Neural crest cell (in vitro differentiated cells): ENCODE results near the gene HKDC1. TPM values are rescaled to one million over a fixed set of nuclear protein-coding genes. Genes with fewer than 3 reads are reported as not detected.

ENCODE experiments used
- DNase-seq: peaks from one replicate; pipeline ENCODE4 v3.0.0; 2021; ENCODE audit warnings: low read depth, mixed read lengths, low spot score
- H3K27ac Mint-ChIP-seq: one replicate; pipeline ENCODE4 v1.8.0; 2021; ENCODE audit warnings: mild to moderate bottlenecking, mixed read lengths; ENCODE audit not compliant: unreplicated experiment
- H3K27me3 Mint-ChIP-seq: 2 replicates; pipeline ENCODE4 v1.8.0; 2021; ENCODE audit warnings: low read depth, mild to moderate bottlenecking, mixed read lengths
- H3K36me3 Mint-ChIP-seq: 2 replicates; pipeline ENCODE4 v1.8.0; 2021; ENCODE audit warnings: low read depth, mild to moderate bottlenecking, mixed read lengths
- H3K4me1 Mint-ChIP-seq: 2 replicates; pipeline ENCODE4 v1.8.0; 2021; ENCODE audit warnings: mixed read lengths
- H3K4me3 Mint-ChIP-seq: one replicate; pipeline ENCODE4 v1.8.0; 2021; ENCODE audit warnings: mild to moderate bottlenecking, mixed read lengths
- H3K9me3 Mint-ChIP-seq: 2 replicates; pipeline ENCODE4 v1.8.0; 2021; ENCODE audit warnings: mixed read lengths
- CTCF ChIP-seq: fragments of 200-600 bp; sonication (generic); conservative IDR thresholded peaks from 2 replicates; pipeline ENCODE4 v1.5.0; 2021; ENCODE audit warnings: antibody characterized with exemption, mild to moderate bottlenecking
- total RNA-seq: library from RNA; stranded (reverse); gene quantifications from 2 replicates; pipeline ENCODE4 v1.2.1, GENCODE V29; 2021

The HKDC1 gene
- total RNA-seq, 1 donor from 2014 or later = not detected

- no peak for TF ChIP-seq CTCF
- DNase-seq = no peak
- no peaks in the 10 kb centered on the region for H3K27me3 Mint-ChIP-seq
- H3K4me3 Mint-ChIP-seq = no peak overlapping the region
- peaks cover 24% of the 10 kb centered on the region for H3K4me1 Mint-ChIP-seq
- H3K36me3 Mint-ChIP-seq = no peaks in the 10 kb centered on the region
- no peaks in the 10 kb centered on the region for H3K9me3 Mint-ChIP-seq
- H3K27ac Mint-ChIP-seq = no peak overlapping the region
Observed at GRCh38 chr10:69230128-69230527, 10.0 kb downstream of the HKDC1 start.

- Mint-ChIP-seq H3K9me3 (no peaks in the 10 kb centered on the region), H3K4me3 (no peak overlapping the region), H3K27me3 (no peaks in the 10 kb centered on the region), H3K4me1 (peaks cover 14% of the 10 kb centered on the region), H3K27ac (no peak overlapping the region), H3K36me3 (no peaks in the 10 kb centered on the region)
- DNase-seq = no peak
- TF ChIP-seq CTCF = no peak
Observed at GRCh38 chr10:69232252-69232651, 12.1 kb downstream of the HKDC1 start.

- H3K27me3 Mint-ChIP-seq = no peaks in the 10 kb centered on the region
- no peak for TF ChIP-seq CTCF
- H3K9me3 Mint-ChIP-seq = no peaks in the 10 kb centered on the region
- no peak for DNase-seq
- H3K27ac Mint-ChIP-seq = peak overlapping the region; percentile 59
- H3K4me1 Mint-ChIP-seq = peaks cover 14% of the 10 kb centered on the region
- no peaks in the 10 kb centered on the region for H3K36me3 Mint-ChIP-seq
- H3K4me3 Mint-ChIP-seq = no peak overlapping the region
Observed at GRCh38 chr10:69232736-69233480, 12.8 kb downstream of the HKDC1 start.

GRCh38 chr10:69234447-69234846 is 14.3 kb downstream of the HKDC1 start:
- TF ChIP-seq CTCF = no peak
- Mint-ChIP-seq H3K4me1 (peaks cover 14% of the 10 kb centered on the region), H3K9me3 (no peaks in the 10 kb centered on the region), H3K36me3 (no peaks in the 10 kb centered on the region), H3K4me3 (no peak overlapping the region), H3K27ac (no peak overlapping the region), H3K27me3 (no peaks in the 10 kb centered on the region)
- no peak for DNase-seq

GRCh38 chr10:69237528-69238159 is 17.5 kb downstream of the HKDC1 start:
- DNase-seq = peak; percentile 97
- Mint-ChIP-seq H3K36me3 (no peaks in the 10 kb centered on the region), H3K4me3 (no peak overlapping the region), H3K4me1 (peaks cover 20% of the 10 kb centered on the region), H3K27me3 (no peaks in the 10 kb centered on the region), H3K9me3 (no peaks in the 10 kb centered on the region), H3K27ac (no peak overlapping the region)
- peak; percentile 96 for TF ChIP-seq CTCF
